Measurements from ENCODE around the gene CCDC141.

CCDC141 gene

GRCh38 chr2:178895872-178896271 lies 154.1 kb downstream of the CCDC141 start:
- no peaks in the 10 kb centered on the region for H3K36me3 ChIP-seq (ENCODE audit: control insufficient read depth in 2 of 2, insufficient read depth in 2 of 2, low read length in 2 of 2)
- H3K9me3 ChIP-seq (ENCODE audit: control insufficient read depth in 2 of 2, low read length in 2 of 2), result no peaks in the 10 kb centered on the region
- no peak overlapping the region for H3K27ac ChIP-seq (ENCODE audit: low read depth in 2 of 2, low read length in 2 of 2)
- no peaks in the 10 kb centered on the region for H3K27me3 ChIP-seq (ENCODE audit: control insufficient read depth in 2 of 2, insufficient read depth in 2 of 2, low read length in 2 of 2)
- H3K4me1 ChIP-seq (ENCODE audit: control insufficient read depth in 2 of 2, insufficient read depth in 2 of 2, low read length in 2 of 2), result no peaks in the 10 kb centered on the region
- H3K4me3 ChIP-seq (ENCODE audit: low read length in 2 of 2), result no peak overlapping the region
- H3K9ac ChIP-seq (ENCODE audit: low read depth in 1 of 2, low read length in 2 of 2), result no peak overlapping the region

- Histone ChIP-seq H3K9ac (ENCODE audit: low read depth in 1 of 2, low read length in 2 of 2) (no peak overlapping the region), H3K4me1 (ENCODE audit: control insufficient read depth in 2 of 2, insufficient read depth in 2 of 2, low read length in 2 of 2) (no peaks in the 10 kb centered on the region), H3K36me3 (ENCODE audit: control insufficient read depth in 2 of 2, insufficient read depth in 2 of 2, low read length in 2 of 2) (no peaks in the 10 kb centered on the region), H3K27ac (ENCODE audit: low read depth in 2 of 2, low read length in 2 of 2) (no peak overlapping the region), H3K9me3 (ENCODE audit: control insufficient read depth in 2 of 2, low read length in 2 of 2) (no peaks in the 10 kb centered on the region), H3K27me3 (ENCODE audit: control insufficient read depth in 2 of 2, insufficient read depth in 2 of 2, low read length in 2 of 2) (no peaks in the 10 kb centered on the region), H3K4me3 (ENCODE audit: low read length in 2 of 2) (no peak overlapping the region)
Measured at GRCh38 chr2:178895171-178895570, 154.8 kb downstream of the CCDC141 start.

GRCh38 chr2:178892751-178893625 lies 156.9 kb downstream of the CCDC141 start:
- no peak overlapping the region for H3K4me3 ChIP-seq (ENCODE audit: low read length in 2 of 2)
- no peaks in the 10 kb centered on the region for H3K4me1 ChIP-seq (ENCODE audit: control insufficient read depth in 2 of 2, insufficient read depth in 2 of 2, low read length in 2 of 2)
- no peak overlapping the region for H3K27ac ChIP-seq (ENCODE audit: low read depth in 2 of 2, low read length in 2 of 2)
- no peaks in the 10 kb centered on the region for H3K9me3 ChIP-seq (ENCODE audit: control insufficient read depth in 2 of 2, low read length in 2 of 2)
- no peaks in the 10 kb centered on the region for H3K36me3 ChIP-seq (ENCODE audit: control insufficient read depth in 2 of 2, insufficient read depth in 2 of 2, low read length in 2 of 2)
- H3K27me3 ChIP-seq (ENCODE audit: control insufficient read depth in 2 of 2, insufficient read depth in 2 of 2, low read length in 2 of 2), result no peaks in the 10 kb centered on the region
- H3K9ac ChIP-seq (ENCODE audit: low read depth in 1 of 2, low read length in 2 of 2), result no peak overlapping the region

GRCh38 chr2:178891959-178892485 lies 157.9 kb downstream of the CCDC141 start:
- no peaks in the 10 kb centered on the region for H3K36me3 ChIP-seq (ENCODE audit: control insufficient read depth in 2 of 2, insufficient read depth in 2 of 2, low read length in 2 of 2)
- H3K4me3 ChIP-seq (ENCODE audit: low read length in 2 of 2), result no peak overlapping the region
- no peak overlapping the region for H3K9ac ChIP-seq (ENCODE audit: low read depth in 1 of 2, low read length in 2 of 2)
- H3K4me1 ChIP-seq (ENCODE audit: control insufficient read depth in 2 of 2, insufficient read depth in 2 of 2, low read length in 2 of 2), result no peaks in the 10 kb centered on the region
- no peak overlapping the region for H3K27ac ChIP-seq (ENCODE audit: low read depth in 2 of 2, low read length in 2 of 2)
- H3K27me3 ChIP-seq (ENCODE audit: control insufficient read depth in 2 of 2, insufficient read depth in 2 of 2, low read length in 2 of 2), result no peaks in the 10 kb centered on the region
- H3K9me3 ChIP-seq (ENCODE audit: control insufficient read depth in 2 of 2, low read length in 2 of 2), result no peaks in the 10 kb centered on the region

- Histone ChIP-seq H3K4me3 (ENCODE audit: low read length in 2 of 2) (no peak overlapping the region), H3K36me3 (ENCODE audit: control insufficient read depth in 2 of 2, insufficient read depth in 2 of 2, low read length in 2 of 2) (no peaks in the 10 kb centered on the region), H3K9me3 (ENCODE audit: control insufficient read depth in 2 of 2, low read length in 2 of 2) (no peaks in the 10 kb centered on the region), H3K27ac (ENCODE audit: low read depth in 2 of 2, low read length in 2 of 2) (no peak overlapping the region), H3K27me3 (ENCODE audit: control insufficient read depth in 2 of 2, insufficient read depth in 2 of 2, low read length in 2 of 2) (no peaks in the 10 kb centered on the region), H3K9ac (ENCODE audit: low read depth in 1 of 2, low read length in 2 of 2) (no peak overlapping the region), H3K4me1 (ENCODE audit: control insufficient read depth in 2 of 2, insufficient read depth in 2 of 2, low read length in 2 of 2) (no peaks in the 10 kb centered on the region)
Measured at GRCh38 chr2:178891265-178891958, 158.5 kb downstream of the CCDC141 start.

- Histone ChIP-seq H3K27me3 (ENCODE audit: control insufficient read depth in 2 of 2, insufficient read depth in 2 of 2, low read length in 2 of 2) (no peaks in the 10 kb centered on the region), H3K9ac (ENCODE audit: low read depth in 1 of 2, low read length in 2 of 2) (no peak overlapping the region), H3K4me3 (ENCODE audit: low read length in 2 of 2) (no peak overlapping the region), H3K27ac (ENCODE audit: low read depth in 2 of 2, low read length in 2 of 2) (no peak overlapping the region), H3K9me3 (ENCODE audit: control insufficient read depth in 2 of 2, low read length in 2 of 2) (no peaks in the 10 kb centered on the region), H3K36me3 (ENCODE audit: control insufficient read depth in 2 of 2, insufficient read depth in 2 of 2, low read length in 2 of 2) (no peaks in the 10 kb centered on the region), H3K4me1 (ENCODE audit: control insufficient read depth in 2 of 2, insufficient read depth in 2 of 2, low read length in 2 of 2) (no peaks in the 10 kb centered on the region)
Measured at GRCh38 chr2:178886006-178886405, 163.9 kb downstream of the CCDC141 start.

GRCh38 chr2:178884440-178884839 lies 165.5 kb downstream of the CCDC141 start:
- no peaks in the 10 kb centered on the region for H3K27me3 ChIP-seq (ENCODE audit: control insufficient read depth in 2 of 2, insufficient read depth in 2 of 2, low read length in 2 of 2)
- H3K4me1 ChIP-seq (ENCODE audit: control insufficient read depth in 2 of 2, insufficient read depth in 2 of 2, low read length in 2 of 2), result no peaks in the 10 kb centered on the region
- H3K4me3 ChIP-seq (ENCODE audit: low read length in 2 of 2), result no peak overlapping the region
- no peaks in the 10 kb centered on the region for H3K9me3 ChIP-seq (ENCODE audit: control insufficient read depth in 2 of 2, low read length in 2 of 2)
- no peak overlapping the region for H3K27ac ChIP-seq (ENCODE audit: low read depth in 2 of 2, low read length in 2 of 2)
- no peaks in the 10 kb centered on the region for H3K36me3 ChIP-seq (ENCODE audit: control insufficient read depth in 2 of 2, insufficient read depth in 2 of 2, low read length in 2 of 2)
- no peak overlapping the region for H3K9ac ChIP-seq (ENCODE audit: low read depth in 1 of 2, low read length in 2 of 2)

GRCh38 chr2:178882666-178883440 lies 167.1 kb downstream of the CCDC141 start:
- no peak overlapping the region for H3K27ac ChIP-seq (ENCODE audit: low read depth in 2 of 2, low read length in 2 of 2)
- H3K4me3 ChIP-seq (ENCODE audit: low read length in 2 of 2), result no peak overlapping the region
- no peaks in the 10 kb centered on the region for H3K9me3 ChIP-seq (ENCODE audit: control insufficient read depth in 2 of 2, low read length in 2 of 2)
- no peaks in the 10 kb centered on the region for H3K27me3 ChIP-seq (ENCODE audit: control insufficient read depth in 2 of 2, insufficient read depth in 2 of 2, low read length in 2 of 2)
- H3K36me3 ChIP-seq (ENCODE audit: control insufficient read depth in 2 of 2, insufficient read depth in 2 of 2, low read length in 2 of 2), result no peaks in the 10 kb centered on the region
- H3K4me1 ChIP-seq (ENCODE audit: control insufficient read depth in 2 of 2, insufficient read depth in 2 of 2, low read length in 2 of 2), result no peaks in the 10 kb centered on the region
- H3K9ac ChIP-seq (ENCODE audit: low read depth in 1 of 2, low read length in 2 of 2), result no peak overlapping the region

GRCh38 chr2:178881075-178881474 lies 168.9 kb downstream of the CCDC141 start:
- H3K27ac ChIP-seq (ENCODE audit: low read depth in 2 of 2, low read length in 2 of 2), result no peak overlapping the region
- H3K9ac ChIP-seq (ENCODE audit: low read depth in 1 of 2, low read length in 2 of 2), result no peak overlapping the region
- no peaks in the 10 kb centered on the region for H3K36me3 ChIP-seq (ENCODE audit: control insufficient read depth in 2 of 2, insufficient read depth in 2 of 2, low read length in 2 of 2)
- no peaks in the 10 kb centered on the region for H3K9me3 ChIP-seq (ENCODE audit: control insufficient read depth in 2 of 2, low read length in 2 of 2)
- H3K4me3 ChIP-seq (ENCODE audit: low read length in 2 of 2), result no peak overlapping the region
- H3K27me3 ChIP-seq (ENCODE audit: control insufficient read depth in 2 of 2, insufficient read depth in 2 of 2, low read length in 2 of 2), result no peaks in the 10 kb centered on the region
- no peaks in the 10 kb centered on the region for H3K4me1 ChIP-seq (ENCODE audit: control insufficient read depth in 2 of 2, insufficient read depth in 2 of 2, low read length in 2 of 2)

GRCh38 chr2:178880257-178880656 lies 169.7 kb downstream of the CCDC141 start:
- Histone ChIP-seq H3K36me3 (ENCODE audit: control insufficient read depth in 2 of 2, insufficient read depth in 2 of 2, low read length in 2 of 2) (no peaks in the 10 kb centered on the region), H3K4me3 (ENCODE audit: low read length in 2 of 2) (no peak overlapping the region), H3K4me1 (ENCODE audit: control insufficient read depth in 2 of 2, insufficient read depth in 2 of 2, low read length in 2 of 2) (no peaks in the 10 kb centered on the region), H3K9me3 (ENCODE audit: control insufficient read depth in 2 of 2, low read length in 2 of 2) (no peaks in the 10 kb centered on the region), H3K27ac (ENCODE audit: low read depth in 2 of 2, low read length in 2 of 2) (no peak overlapping the region), H3K9ac (ENCODE audit: low read depth in 1 of 2, low read length in 2 of 2) (no peak overlapping the region), H3K27me3 (ENCODE audit: control insufficient read depth in 2 of 2, insufficient read depth in 2 of 2, low read length in 2 of 2) (no peaks in the 10 kb centered on the region)
